HFFc6 (cell line): Measurements from ENCODE around the gene RAB11FIP3. TPM values are rescaled to one million over a fixed set of nuclear protein-coding genes. Genes with fewer than 3 reads are reported as not detected.

ENCODE experiments used
- DNase-seq: peaks from one replicate; pipeline ENCODE4 v3.0.0-alpha.2; 2018
- H3K27ac Mint-ChIP-seq: 2 replicates; pipeline ENCODE4 v1.8.0; 2020; ENCODE audit warnings: mild to moderate bottlenecking, mixed read lengths
- H3K27me3 Mint-ChIP-seq: 2 replicates; pipeline ENCODE4 v1.8.0; 2021; ENCODE audit warnings: mild to moderate bottlenecking, moderate library complexity, mixed read lengths; ENCODE audit not compliant: insufficient read depth
- H3K36me3 Mint-ChIP-seq: 2 replicates; pipeline ENCODE4 v1.8.0; 2021; ENCODE audit warnings: low read depth, mixed read lengths
- H3K4me1 Mint-ChIP-seq: 2 replicates; pipeline ENCODE4 v1.8.0; 2020; ENCODE audit warnings: low read depth, mixed read lengths
- H3K4me3 Mint-ChIP-seq: 2 replicates; pipeline ENCODE4 v1.8.0; 2020; ENCODE audit warnings: mild to moderate bottlenecking, moderate library complexity, mixed read lengths
- H3K9me3 Mint-ChIP-seq: 2 replicates; pipeline ENCODE4 v1.8.0; 2020; ENCODE audit warnings: mild to moderate bottlenecking, mixed read lengths
- total RNA-seq, 6 experiments: library from RNA; stranded (reverse); fragmentation: NEBNext Ultra II Directional; extraction: Animal tissue kit (Norgen Biotek cat#: 25700); gene quantifications; 2 replicates in 1 of 6; 3 replicates in 5 of 6; pipeline ENCODE4 v1.2.3, GENCODE V29; 2021
- TF ChIP-seq, protein P1 (sequence below): fragments of 200-600 bp; sonication (generic); IDR thresholded peaks from 2 replicates; pipeline ENCODE4 v1.5.0; 2021; ENCODE audit warnings: antibody characterized with exemption, mild to moderate bottlenecking

The RAB11FIP3 gene
- total RNA-seq, 6 experiments from 2014 or later = 30.3 to 36.9 (median 33.9) TPM

- TF ChIP-seq, protein P1, sequence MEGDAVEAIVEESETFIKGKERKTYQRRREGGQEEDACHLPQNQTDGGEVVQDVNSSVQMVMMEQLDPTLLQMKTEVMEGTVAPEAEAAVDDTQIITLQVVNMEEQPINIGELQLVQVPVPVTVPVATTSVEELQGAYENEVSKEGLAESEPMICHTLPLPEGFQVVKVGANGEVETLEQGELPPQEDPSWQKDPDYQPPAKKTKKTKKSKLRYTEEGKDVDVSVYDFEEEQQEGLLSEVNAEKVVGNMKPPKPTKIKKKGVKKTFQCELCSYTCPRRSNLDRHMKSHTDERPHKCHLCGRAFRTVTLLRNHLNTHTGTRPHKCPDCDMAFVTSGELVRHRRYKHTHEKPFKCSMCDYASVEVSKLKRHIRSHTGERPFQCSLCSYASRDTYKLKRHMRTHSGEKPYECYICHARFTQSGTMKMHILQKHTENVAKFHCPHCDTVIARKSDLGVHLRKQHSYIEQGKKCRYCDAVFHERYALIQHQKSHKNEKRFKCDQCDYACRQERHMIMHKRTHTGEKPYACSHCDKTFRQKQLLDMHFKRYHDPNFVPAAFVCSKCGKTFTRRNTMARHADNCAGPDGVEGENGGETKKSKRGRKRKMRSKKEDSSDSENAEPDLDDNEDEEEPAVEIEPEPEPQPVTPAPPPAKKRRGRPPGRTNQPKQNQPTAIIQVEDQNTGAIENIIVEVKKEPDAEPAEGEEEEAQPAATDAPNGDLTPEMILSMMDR = no peak
- Mint-ChIP-seq H3K27me3 (no peaks in the 10 kb centered on the region), H3K36me3 (no peaks in the 10 kb centered on the region), H3K9me3 (no peaks in the 10 kb centered on the region), H3K4me3 (no peak overlapping the region), H3K4me1 (no peaks in the 10 kb centered on the region), H3K27ac (no peak overlapping the region)
- no peak for DNase-seq
Measured at GRCh38 chr16:450785-451512, 25.5 kb downstream of the RAB11FIP3 start.

- Mint-ChIP-seq H3K27me3 (no peaks in the 10 kb centered on the region; the same call in 1 of the 2 replicates), H3K4me1 (peaks cover 14% of the 10 kb centered on the region), H3K36me3 (no peaks in the 10 kb centered on the region), H3K9me3 (no peaks in the 10 kb centered on the region), H3K27ac (no peak overlapping the region), H3K4me3 (no peak overlapping the region)
- no peak for DNase-seq
- TF ChIP-seq, protein P1 = no peak
Measured at GRCh38 chr16:454397-454940, 29.0 kb downstream of the RAB11FIP3 start.

DNA sequence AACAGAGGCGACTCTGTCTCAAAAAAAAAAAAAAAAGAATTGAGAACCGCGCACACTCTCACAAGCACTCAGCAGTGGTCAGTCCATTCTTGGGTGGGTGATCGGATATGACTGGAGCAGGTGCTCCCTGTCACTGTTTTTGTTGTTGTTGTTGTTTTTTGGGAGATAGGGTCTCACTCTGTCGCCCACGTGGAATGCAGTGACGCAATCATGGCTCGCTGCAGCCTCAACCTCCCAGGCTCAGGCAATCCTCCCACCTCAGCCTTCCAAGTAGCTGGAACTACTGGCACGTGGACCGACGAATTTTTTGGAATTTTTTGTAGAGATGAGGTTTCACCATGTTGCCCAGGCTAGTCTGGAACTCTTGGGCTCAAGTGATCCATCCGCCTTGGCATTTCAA lies 30.0 kb downstream of the RAB11FIP3 start:
- Mint-ChIP-seq H3K9me3 (no peaks in the 10 kb centered on the region), H3K4me3 (no peak overlapping the region), H3K4me1 (peaks cover 14% of the 10 kb centered on the region), H3K27ac (no peak overlapping the region), H3K27me3 (no peaks in the 10 kb centered on the region; the same call in 1 of the 2 replicates), H3K36me3 (no peaks in the 10 kb centered on the region)
- TF ChIP-seq, protein P1 = no peak
- DNase-seq = no peak

- Mint-ChIP-seq H3K4me1 (peaks cover 14% of the 10 kb centered on the region), H3K36me3 (peaks cover 6% of the 10 kb centered on the region; the same call in 1 of the 2 replicates), H3K27me3 (no peaks in the 10 kb centered on the region; the same call in 1 of the 2 replicates), H3K4me3 (peak overlapping the region; percentile 25), H3K9me3 (no peaks in the 10 kb centered on the region), H3K27ac (peak overlapping the region; percentile 61)
- DNase-seq = peak; percentile 21
- TF ChIP-seq, protein P1 = no peak
Measured at GRCh38 chr16:456891-457483, 31.5 kb downstream of the RAB11FIP3 start.

GRCh38 chr16:457732-458400 lies 32.4 kb downstream of the RAB11FIP3 start:
- no peak for DNase-seq
- no peak overlapping the region for H3K4me3 Mint-ChIP-seq
- peak overlapping the region; percentile 61 for H3K27ac Mint-ChIP-seq
- no peaks in the 10 kb centered on the region; the same call in 1 of the 2 replicates for H3K27me3 Mint-ChIP-seq
- TF ChIP-seq, protein P1 = no peak
- H3K4me1 Mint-ChIP-seq = peaks cover 14% of the 10 kb centered on the region
- H3K9me3 Mint-ChIP-seq = no peaks in the 10 kb centered on the region
- peaks cover 6% of the 10 kb centered on the region; the same call in 1 of the 2 replicates for H3K36me3 Mint-ChIP-seq
